ELR (cell line): ENCODE data around the gene DYNC1I1.
A peak's percentile ranks its signal among the peaks of the same experiment; 100 is the strongest.

Source experiments
- DNase-seq: peaks from one replicate; pipeline ENCODE4 v3.0.0-alpha.2; 2015; ENCODE audit warnings: low read depth

DYNC1I1 gene

GRCh38 chr7:96026010-96026409, 253.7 kb downstream of the DYNC1I1 start:
- no peak for DNase-seq

GRCh38 chr7:96026611-96027010, 254.3 kb downstream of the DYNC1I1 start:
- DNase-seq = no peak

- DNase-seq = no peak
Measured at GRCh38 chr7:96028729-96029128, 256.4 kb downstream of the DYNC1I1 start.

- DNase-seq = no peak
Measured at GRCh38 chr7:96033009-96033598, 260.8 kb downstream of the DYNC1I1 start.

- no peak for DNase-seq
Measured at GRCh38 chr7:96034940-96035727, 262.8 kb downstream of the DYNC1I1 start.

GRCh38 chr7:96040250-96040772, 268.0 kb downstream of the DYNC1I1 start:
- no peak for DNase-seq

- DNase-seq = no peak
Measured at GRCh38 chr7:96041171-96041570, 268.8 kb downstream of the DYNC1I1 start.

GRCh38 chr7:96045181-96045580, 272.8 kb downstream of the DYNC1I1 start:
- DNase-seq = no peak

- no peak for DNase-seq
Measured at GRCh38 chr7:96045919-96046318, 273.6 kb downstream of the DYNC1I1 start.

- no peak for DNase-seq
Measured at GRCh38 chr7:96052289-96052688, 279.9 kb downstream of the DYNC1I1 start.

GRCh38 chr7:96052860-96053470, 280.6 kb downstream of the DYNC1I1 start:
- no peak for DNase-seq

GRCh38 chr7:96055717-96056116, 283.4 kb downstream of the DYNC1I1 start:
- no peak for DNase-seq

GRCh38 chr7:96059075-96059474, 286.7 kb downstream of the DYNC1I1 start:
- DNase-seq = no peak

GRCh38 chr7:96061009-96061408, 288.7 kb downstream of the DYNC1I1 start:
- DNase-seq = no peak

GRCh38 chr7:96061844-96062243, 289.5 kb downstream of the DYNC1I1 start:
- DNase-seq = no peak

GRCh38 chr7:96067321-96067720, 295.0 kb downstream of the DYNC1I1 start:
- no peak for DNase-seq

- no peak for DNase-seq
Measured at GRCh38 chr7:96069401-96069800, 297.0 kb downstream of the DYNC1I1 start.

GRCh38 chr7:96074871-96075270, 302.5 kb downstream of the DYNC1I1 start:
- no peak for DNase-seq

- DNase-seq = peak; percentile 75
Measured at GRCh38 chr7:96075510-96076349, 303.4 kb downstream of the DYNC1I1 start.

- DNase-seq = no peak
Measured at GRCh38 chr7:96076350-96076707, 304.0 kb downstream of the DYNC1I1 start.

GRCh38 chr7:96080027-96080426, 307.7 kb downstream of the DYNC1I1 start:
- peak; percentile 31 for DNase-seq

GRCh38 chr7:96084881-96085553, 312.7 kb downstream of the DYNC1I1 start:
- DNase-seq = peak; percentile 85
